ENCODE data around the gene NXN.

NXN gene

GRCh38 chr17:979539-980405 is at the start of gene NXN:
TSS of gene NXN (minus strand) at chr17:979776.
- peak; percentile 23; the same call in 1 of the 2 replicates for TF ChIP-seq CTCF (IDR thresholded peaks at IDR 0.05; ENCODE audit: control insufficient read depth, extremely low read depth, insufficient read depth)
- H3K4me3 ChIP-seq (ENCODE audit: low read depth, low read length): peak within 1 kb of the TSS; percentile 57
- DNase-seq (ENCODE audit: low read depth): no peak

DNA sequence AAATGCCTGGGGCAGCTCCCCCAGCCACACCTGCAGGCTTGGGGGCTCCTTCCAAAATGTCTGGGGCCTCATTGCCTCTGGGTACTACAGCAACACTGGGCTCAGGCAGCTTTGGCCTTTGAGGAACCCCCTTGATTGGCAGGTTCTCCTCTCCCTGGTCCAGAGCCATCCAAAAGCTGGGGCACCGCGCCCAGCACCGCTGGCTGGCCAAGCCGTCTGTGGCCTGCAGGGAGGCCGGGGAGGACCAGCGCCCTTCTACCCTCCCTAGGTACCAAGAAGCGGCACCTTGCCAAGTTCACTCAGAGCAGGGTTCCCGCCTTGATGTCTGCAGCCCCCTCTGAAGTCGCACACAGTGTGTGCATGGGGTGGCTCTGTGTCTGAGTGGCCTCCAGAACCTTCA is 47.5 kb upstream of the NXN start:
- no peak overlapping the region for H3K4me3 ChIP-seq (ENCODE audit: low read depth, low read length)
- no peak for TF ChIP-seq CTCF (IDR thresholded peaks at IDR 0.05; ENCODE audit: control insufficient read depth, extremely low read depth, insufficient read depth)
- DNase-seq (ENCODE audit: low read depth): no peak

DNA sequence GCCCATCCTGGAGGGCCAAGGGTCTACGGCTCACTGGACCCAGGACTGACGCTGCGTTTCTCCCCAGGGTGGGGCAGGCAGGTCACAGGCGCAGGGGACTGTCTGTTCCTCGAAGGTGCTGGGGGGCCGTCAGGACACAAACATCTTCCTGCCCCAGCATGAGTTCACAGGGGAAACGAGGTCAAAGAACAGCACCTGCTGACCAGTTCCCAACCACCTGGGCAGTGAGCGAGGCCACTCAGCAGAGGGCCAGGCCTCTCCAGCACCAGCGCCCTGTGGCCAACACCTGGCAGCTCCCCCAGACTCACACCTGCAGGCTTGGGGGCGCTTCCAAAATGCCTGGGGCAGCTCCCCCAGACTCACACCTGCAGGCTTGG is 47.0 kb upstream of the NXN start:
- no peak overlapping the region for H3K4me3 ChIP-seq (ENCODE audit: low read depth, low read length)
- no peak for DNase-seq (ENCODE audit: low read depth)
- TF ChIP-seq CTCF (IDR thresholded peaks at IDR 0.05; ENCODE audit: control insufficient read depth, extremely low read depth, insufficient read depth): no peak

DNA sequence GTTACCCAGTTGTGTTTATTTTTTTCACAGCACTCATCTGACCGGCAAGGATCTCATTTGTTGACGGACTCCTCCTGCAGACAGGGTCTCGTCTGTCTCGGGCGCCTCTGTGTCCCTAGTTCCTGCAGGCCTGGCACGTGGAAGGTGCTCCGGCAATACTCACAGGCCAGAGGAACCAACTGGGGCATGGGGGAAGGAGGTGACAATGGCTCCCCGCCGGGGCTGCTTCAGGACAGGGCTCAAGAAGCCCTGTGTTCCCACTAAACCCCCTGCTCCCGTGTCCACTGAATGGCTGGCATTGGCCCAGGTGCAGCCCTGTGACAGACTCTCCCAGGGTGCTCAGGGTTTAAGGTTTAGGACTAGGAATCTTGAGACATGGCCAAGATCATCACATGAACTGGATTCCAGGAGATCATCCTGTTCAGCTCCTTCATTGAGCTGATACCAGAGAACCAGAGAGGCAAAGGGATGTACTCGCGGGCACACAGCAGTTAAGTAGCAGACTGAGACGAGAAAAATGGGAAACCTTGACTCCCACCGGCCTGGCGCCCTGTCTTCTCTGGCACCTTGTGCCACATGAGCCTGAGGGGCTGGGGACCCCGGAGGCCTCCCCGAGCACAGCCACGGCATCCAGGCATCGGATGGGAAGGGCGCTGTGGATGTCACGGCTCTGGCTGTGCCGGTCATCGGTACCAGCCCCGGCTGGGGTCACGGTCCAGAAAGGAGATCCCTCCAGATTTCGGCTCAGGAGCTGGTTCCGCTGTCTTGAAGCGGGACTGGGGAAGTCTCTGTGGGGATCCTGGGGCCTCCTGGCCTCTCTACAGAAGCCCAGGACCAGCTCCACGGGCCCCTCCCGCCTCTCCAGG is 46.4 kb upstream of the NXN start:
- DNase-seq (ENCODE audit: low read depth): no peak
- TF ChIP-seq CTCF (IDR thresholded peaks at IDR 0.05; ENCODE audit: control insufficient read depth, extremely low read depth, insufficient read depth): no peak
- H3K4me3 ChIP-seq (ENCODE audit: low read depth, low read length): no peak overlapping the region

GRCh38 chr17:1024076-1024475 is 44.5 kb upstream of the NXN start:
- no peak for TF ChIP-seq CTCF (IDR thresholded peaks at IDR 0.05; ENCODE audit: control insufficient read depth, extremely low read depth, insufficient read depth)

GRCh38 chr17:1022278-1023024 is 42.9 kb upstream of the NXN start:
- no peak overlapping the region for H3K4me3 ChIP-seq (ENCODE audit: low read depth, low read length)
- TF ChIP-seq CTCF (IDR thresholded peaks at IDR 0.05; ENCODE audit: control insufficient read depth, extremely low read depth, insufficient read depth): no peak
- DNase-seq (ENCODE audit: low read depth): no peak

More at GRCh38 chr17:1024076-1024475, 44.5 kb upstream of the NXN start:
- DNase-seq (ENCODE audit: low read depth): no peak
- H3K4me3 ChIP-seq (ENCODE audit: low read depth, low read length): no peak overlapping the region

All from LNCaP clone FGC (cell line).